Heart right ventricle (tissue), 16 donors: ENCODE results near the gene KAT6B. TPM values are rescaled to one million over a fixed set of nuclear protein-coding genes. Genes with fewer than 3 reads are reported as not detected.

Experiments used
- ATAC-seq, 8 donors: fragments of 200-7000 bp; cut with Tn5 transposase; one replicate each; pipeline ENCODE4 v1.9.1; 2020; ENCODE audit warnings: mild to moderate bottlenecking in 8 of 8, moderate library complexity in 8 of 8, moderate number of reproducible peaks in 1 of 8
- DNase-seq, 2 donors: peaks; one replicate each; pipeline ENCODE4 v3.0.0-alpha.2; 2020
- H3K27ac ChIP-seq, 10 donors: fragments of 200-600 bp; sonication (generic) in 2 of 10; one replicate each; pipeline versions ENCODE4 v1.5.0 to v1.8.0; 2020 to 2022; ENCODE audit warnings: mild to moderate bottlenecking in 3 of 10
- H3K27me3 ChIP-seq, 7 donors: fragments of 200-600 bp; one replicate each; pipeline ENCODE4 v1.8.0; 2021 to 2022; ENCODE audit warnings: mild to moderate bottlenecking in 2 of 7
- H3K36me3 ChIP-seq, 9 donors: fragments of 200-600 bp; sonication (generic) in 1 of 9; one replicate each; pipeline versions ENCODE4 v1.5.0 to v1.8.0; 2020 to 2022; ENCODE audit warnings: mild to moderate bottlenecking in 2 of 9
- H3K4me1 ChIP-seq, 9 donors: fragments of 200-600 bp; sonication (generic) in 1 of 9; one replicate each; pipeline versions ENCODE4 v1.5.0 to v1.8.0; 2020 to 2022; ENCODE audit warnings: mild to moderate bottlenecking in 4 of 9
- H3K4me3 ChIP-seq, 10 donors: fragments of 200-600 bp; sonication (generic) in 2 of 10; one replicate each; pipeline versions ENCODE4 v1.5.0 to v1.8.0; 2020 to 2022; ENCODE audit warnings: mild to moderate bottlenecking in 7 of 10, moderate library complexity in 2 of 10
- H3K9me3 ChIP-seq, 11 donors: fragments of 200-600 bp in 10 of 11; sonication (generic) in 2 of 11; one replicate each; pipeline versions ENCODE4 v1.5.0 to v1.8.0; 2013 to 2022; ENCODE audit warnings: mild to moderate bottlenecking in 2 of 11, control low read depth in 1 of 11, moderate library complexity in 1 of 11
- CTCF ChIP-seq, 9 donors: fragments of 200-600 bp; sonication (generic) in 2 of 9; IDR thresholded peaks; one replicate each; pipeline versions ENCODE4 v1.5.0 to v1.8.0; 2021 to 2022; ENCODE audit warnings: antibody characterized with exemption in 9 of 9, mild to moderate bottlenecking in 5 of 9, moderate library complexity in 1 of 9
- WGBS, 2 donors: extraction: QIAGEN DNeasy Blood & Tissue Kit; methylation state at CpG; one replicate each; pipeline ENCODE4 v1.1.7; 2013; ENCODE audit warnings: inconsistent platforms in 1 of 2; 5-methylcytosine and 5-hydroxymethylcytosine counted together
- intact Hi-C, 10 donors: fragments of 100-400 bp; cut with DNase I; formaldehyde crosslinking; loops; one replicate each; pipeline versions ENCODE4 v1.11.1 to v1.14.2; 2022
- polyA plus RNA-seq, 2 donors: library from polyadenylated mRNA; stranded (reverse); fragments of 200-250 nt; gene quantifications; one replicate each; pipeline ENCODE4 v1.2.3, GENCODE V29; 2013
- total RNA-seq, 10 donors: library from RNA; stranded (reverse); fragmentation: NEBNext Ultra II Directional in 3 of 10; extraction: Animal tissue kit (Norgen Biotek cat#: 25700) in 3 of 10; gene quantifications; one replicate each; pipeline versions ENCODE4 v1.2.1 to v1.2.4, GENCODE V29; 2021 to 2023
- donor health status: Arrhythmogenic right ventricular cardiomyopathy.
- donor health status: ischemic (EF 13 %, LVEDD 7.1; RV severe dilation, severe dysfunction).
- donor health status: healthy with polysubstance abuse.
- donor health status: DM: no; HTN: yes; CAD: no.
- donor health status: DM: no; HTN: no; CAD: no.
- donor health status: ischemic (EF 25% LVEDD 6.9; RV normal size, moderate dysfunction).
- donor health status: ischemic (EF 25% LVEDD 5.7; RV mildly dilated, moderate dysfunction).
- donor health status: healthy.
- donor health status: DM: yes; HTN: yes; CAD: no.
- donor health status: Ischemic cardiomyopathy.
- donor health status: ischemic (EF 35%, LVEDD 5.7; RV mildly dilated, moderate dysfunction).
- donor health status: nonischemic (EF 11% LVEDD 7.7; RV severe dilation, severe dysfunction).
- donor health status: DM: yes; HTN: yes; CAD: no.
- donor health status: PGD.
- donor health status: ischemic (EF 29% LVEDD 5.4; RV normal size, mild dysfunction).
- donor health status: nonischemic (EF 23%, LVEDD 6.1; RV moderate dilation, normal function).

The KAT6B gene
- total and polyA plus RNA-seq, 12 donors: 3.4 to 58.4 (median 46.5) TPM

- Histone ChIP-seq H3K4me3 (no peak overlapping the region), H3K27ac (no peak overlapping the region), H3K27me3 (no peaks in the 10 kb centered on the region), H3K36me3 (peaks cover 0 to 11% (median 0%) of the 10 kb centered on the region in 9 donors), H3K4me1 (peaks cover 0 to 29% (median 18%) of the 10 kb centered on the region in 9 donors), H3K9me3 (no peaks in the 10 kb centered on the region)
- no peak for ATAC-seq
- DNase-seq: no peak
- whole genome bisulfite sequencing, 2 donors: 94 to 97% methylated on average over 2 of the region's 2 CpGs
- TF ChIP-seq CTCF (IDR thresholded peaks at IDR 0.05): no peak
- intact Hi-C loops: no loop called here
Observed at GRCh38 chr10:74969093-74969492, 142.7 kb downstream of the KAT6B start.

- intact Hi-C loops: no loop called here
- 97 to 98% methylated on average over 4 of the region's 4 CpGs for WGBS, 2 donors
- DNase-seq: no peak
- ATAC-seq: no peak
- Histone ChIP-seq H3K4me3 (no peak overlapping the region), H3K4me1 (peaks cover 0 to 34% (median 18%) of the 10 kb centered on the region in 9 donors), H3K27ac (no peak overlapping the region), H3K36me3 (peaks cover 0 to 11% (median 0%) of the 10 kb centered on the region in 9 donors), H3K27me3 (no peaks in the 10 kb centered on the region), H3K9me3 (no peaks in the 10 kb centered on the region)
- no peak for TF ChIP-seq CTCF (IDR thresholded peaks at IDR 0.05)
Observed at GRCh38 chr10:74969530-74969929, 143.1 kb downstream of the KAT6B start.

GRCh38 chr10:74973741-74974392, 147.5 kb downstream of the KAT6B start:
- no peaks in the 10 kb centered on the region for H3K27me3 ChIP-seq
- H3K27ac ChIP-seq: no peak overlapping the region
- intact Hi-C loops: no loop called here
- no peak for DNase-seq
- no peak overlapping the region for H3K4me3 ChIP-seq
- 36 to 47% methylated on average over 2 of the region's 2 CpGs for WGBS, 2 donors
- H3K36me3 ChIP-seq: peaks cover 0 to 50% (median 10%) of the 10 kb centered on the region in 9 donors
- TF ChIP-seq CTCF (IDR thresholded peaks at IDR 0.05): no peak
- peaks cover 0 to 29% (median 13%) of the 10 kb centered on the region in 9 donors for H3K4me1 ChIP-seq
- ATAC-seq: no peak
- no peaks in the 10 kb centered on the region for H3K9me3 ChIP-seq

GRCh38 chr10:74975758-74976157, 149.4 kb downstream of the KAT6B start:
- H3K27me3 ChIP-seq: no peaks in the 10 kb centered on the region
- H3K4me3 ChIP-seq: no peak overlapping the region
- peaks cover 0 to 68% (median 10%) of the 10 kb centered on the region in 9 donors for H3K36me3 ChIP-seq
- H3K4me1 ChIP-seq: peaks cover 0 to 23% (median 12%) of the 10 kb centered on the region in 9 donors
- intact Hi-C loops: no loop called here
- ATAC-seq (no peak), DNase-seq (no peak)
- no peak overlapping the region for H3K27ac ChIP-seq
- 95 to 96% methylated on average over 9 of the region's 9 CpGs for WGBS, 2 donors
- no peaks in the 10 kb centered on the region for H3K9me3 ChIP-seq
- no peak for TF ChIP-seq CTCF (IDR thresholded peaks at IDR 0.05)
